Subcutaneous abdominal adipose tissue (tissue), 5 donors: ENCODE measurements around the gene PPEF1.

Experiments
- H3K27ac ChIP-seq: one replicate; pipeline ENCODE4 v1.7.0; 2013; ENCODE audit warnings: low read depth, mild to moderate bottlenecking, inconsistent platforms, low read length, moderate library complexity
- H3K27me3 ChIP-seq, 5 donors: one replicate each; pipeline ENCODE4 v1.7.0; 2013; ENCODE audit warnings: low read length in 5 of 5, inconsistent platforms in 1 of 5; ENCODE audit not compliant: control insufficient read depth in 5 of 5, insufficient read depth in 4 of 5
- H3K36me3 ChIP-seq, 5 donors: one replicate each; pipeline ENCODE4 v1.7.0; 2013; ENCODE audit warnings: low read length in 5 of 5; ENCODE audit not compliant: control insufficient read depth in 5 of 5, insufficient read depth in 5 of 5
- H3K4me1 ChIP-seq, 5 donors: one replicate each; pipeline ENCODE4 v1.7.0; 2013; ENCODE audit warnings: low read length in 5 of 5, mild to moderate bottlenecking in 3 of 5, moderate library complexity in 1 of 5; ENCODE audit not compliant: control insufficient read depth in 5 of 5, insufficient read depth in 5 of 5
- H3K4me3 ChIP-seq, 5 donors: one replicate each; pipeline ENCODE4 v1.7.0; 2013; ENCODE audit warnings: low read length in 5 of 5, low read depth in 1 of 5
- H3K9ac ChIP-seq, 5 donors: one replicate each; pipeline ENCODE4 v1.7.0; 2013; ENCODE audit warnings: low read length in 5 of 5, mild to moderate bottlenecking in 4 of 5, moderate library complexity in 3 of 5
- H3K9me3 ChIP-seq, 5 donors: one replicate each; pipeline ENCODE4 v1.7.0; 2013; ENCODE audit warnings: low read length in 5 of 5; ENCODE audit not compliant: control insufficient read depth in 5 of 5
- donor health status: healthy.
- donor health status: healthy.
- donor health status: healthy.
- donor health status: healthy.
- donor health status: healthy.

PPEF1 gene

GRCh38 chrX:18676470-18676869, 31.0 kb upstream of the PPEF1 start:
- H3K4me3 ChIP-seq, result no peak overlapping the region
- peaks cover 0 to 5% (median 0%) of the 10 kb centered on the region in 5 donors for H3K4me1 ChIP-seq
- H3K36me3 ChIP-seq, result no peaks in the 10 kb centered on the region
- H3K27me3 ChIP-seq, result peaks cover 0 to under 1% (median 0%) of the 10 kb centered on the region in 5 donors
- H3K9ac ChIP-seq, result no peak overlapping the region
- H3K27ac ChIP-seq, result no peak overlapping the region
- H3K9me3 ChIP-seq, result no peaks in the 10 kb centered on the region

- H3K4me1 ChIP-seq, result peaks cover 0 to 5% (median 0%) of the 10 kb centered on the region in 5 donors
- no peak overlapping the region for H3K4me3 ChIP-seq
- H3K9ac ChIP-seq, result no peak overlapping the region
- no peak overlapping the region for H3K27ac ChIP-seq
- peaks cover 0 to 4% (median 0%) of the 10 kb centered on the region in 5 donors for H3K27me3 ChIP-seq
- H3K9me3 ChIP-seq, result no peaks in the 10 kb centered on the region
- H3K36me3 ChIP-seq, result no peaks in the 10 kb centered on the region
Observed at GRCh38 chrX:18677161-18677869, 30.1 kb upstream of the PPEF1 start.

- Histone ChIP-seq H3K4me3 (no peak overlapping the region), H3K27me3 (peaks cover 0 to 9% (median 4%) of the 10 kb centered on the region in 5 donors), H3K9me3 (no peaks in the 10 kb centered on the region), H3K27ac (no peak overlapping the region), H3K9ac (no peak overlapping the region), H3K36me3 (no peaks in the 10 kb centered on the region), H3K4me1 (no peaks in the 10 kb centered on the region)
Observed at GRCh38 chrX:18681996-18682395, 25.4 kb upstream of the PPEF1 start.

GRCh38 chrX:18682979-18683387, 24.5 kb upstream of the PPEF1 start:
- H3K4me3 ChIP-seq, result no peak overlapping the region

GRCh38 chrX:18687856-18688495, 19.5 kb upstream of the PPEF1 start:
- no peak overlapping the region for H3K9ac ChIP-seq
- H3K36me3 ChIP-seq, result no peaks in the 10 kb centered on the region
- peaks cover 0 to 10% (median 3%) of the 10 kb centered on the region in 5 donors for H3K27me3 ChIP-seq
- no peaks in the 10 kb centered on the region for H3K9me3 ChIP-seq
- no peaks in the 10 kb centered on the region for H3K4me1 ChIP-seq
- H3K4me3 ChIP-seq, result no peak overlapping the region
- H3K27ac ChIP-seq, result no peak overlapping the region

More at GRCh38 chrX:18682979-18683387, 24.5 kb upstream of the PPEF1 start:
- H3K27ac ChIP-seq, result no peak overlapping the region
- H3K4me1 ChIP-seq, result no peaks in the 10 kb centered on the region
- peaks cover 0 to 9% (median 4%) of the 10 kb centered on the region in 5 donors for H3K27me3 ChIP-seq
- no peak overlapping the region for H3K9ac ChIP-seq
- no peaks in the 10 kb centered on the region for H3K36me3 ChIP-seq
- H3K9me3 ChIP-seq, result no peaks in the 10 kb centered on the region

- H3K4me1 ChIP-seq, result no peaks in the 10 kb centered on the region
- H3K4me3 ChIP-seq, result no peak overlapping the region
- H3K9me3 ChIP-seq, result peaks cover 3 to 8% (median 6%) of the 10 kb centered on the region in 5 donors
- H3K36me3 ChIP-seq, result no peaks in the 10 kb centered on the region
- no peak overlapping the region for H3K9ac ChIP-seq
- H3K27ac ChIP-seq, result no peak overlapping the region
- peaks cover 0 to 8% (median 3%) of the 10 kb centered on the region in 5 donors for H3K27me3 ChIP-seq
Observed at GRCh38 chrX:18691431-18691830, 16.0 kb upstream of the PPEF1 start.

GRCh38 chrX:18692541-18692940, 14.9 kb upstream of the PPEF1 start:
- Histone ChIP-seq H3K9ac (no peak overlapping the region), H3K4me1 (no peaks in the 10 kb centered on the region), H3K27ac (no peak overlapping the region), H3K9me3 (peaks cover 3 to 8% (median 6%) of the 10 kb centered on the region in 5 donors), H3K27me3 (peaks cover 0 to 8% (median 4%) of the 10 kb centered on the region in 5 donors), H3K4me3 (no peak overlapping the region), H3K36me3 (no peaks in the 10 kb centered on the region)

- Histone ChIP-seq H3K27me3 (peaks cover 0 to 19% (median 10%) of the 10 kb centered on the region in 5 donors), H3K36me3 (no peaks in the 10 kb centered on the region), H3K9me3 (peaks cover 3 to 8% (median 6%) of the 10 kb centered on the region in 5 donors), H3K27ac (no peak overlapping the region), H3K4me1 (no peaks in the 10 kb centered on the region), H3K9ac (no peak overlapping the region), H3K4me3 (no peak overlapping the region)
Observed at GRCh38 chrX:18696653-18697052, 10.8 kb upstream of the PPEF1 start.

GRCh38 chrX:18698737-18699650, 8.5 kb upstream of the PPEF1 start:
- no peaks in the 10 kb centered on the region for H3K36me3 ChIP-seq
- peaks cover 3 to 8% (median 6%) of the 10 kb centered on the region in 5 donors for H3K9me3 ChIP-seq
- H3K27me3 ChIP-seq, result peaks cover 0 to 17% (median 10%) of the 10 kb centered on the region in 5 donors
- no peak overlapping the region for H3K4me3 ChIP-seq
- H3K9ac ChIP-seq, result no peak overlapping the region
- no peaks in the 10 kb centered on the region for H3K4me1 ChIP-seq
- H3K27ac ChIP-seq, result no peak overlapping the region
